ENCODE data around the gene PRDM1. TPM values are rescaled to one million over a fixed set of nuclear protein-coding genes. Genes with fewer than 3 reads are reported as not detected.
A peak's percentile ranks its signal among the peaks of the same experiment; 100 is the strongest.

Gene PRDM1
- total RNA-seq, 1 donor from 2014 or later, result 10.5 TPM

GRCh38 chr6:106134906-106135634 lies 48.9 kb downstream of the PRDM1 start:
- TF ChIP-seq EZH2 (IDR thresholded peaks at IDR 0.05; ENCODE audit: insufficient read depth, low read length) (no peak), CTCF (IDR thresholded peaks at IDR 0.05; ENCODE audit: insufficient read depth, low read depth, low read length) (no peak)
- H2AFZ ChIP-seq (ENCODE audit: low read depth, low read length), result peak overlapping the region; percentile 35

GRCh38 chr6:106135911-106136571 lies 49.9 kb downstream of the PRDM1 start:
- no peak overlapping the region for H3K4me3 ChIP-seq (ENCODE audit: insufficient read depth, low read depth, low read length)
- no peak overlapping the region for H3K4me3 Mint-ChIP-seq (ENCODE audit: unreplicated experiment)

More at GRCh38 chr6:106134906-106135634, 48.9 kb downstream of the PRDM1 start:
- H3K4me2 ChIP-seq (ENCODE audit: low read length), result peak overlapping the region; percentile 60
- H3K4me3 Mint-ChIP-seq (ENCODE audit: unreplicated experiment), result no peak overlapping the region
- no peak overlapping the region for H3K4me3 ChIP-seq (ENCODE audit: insufficient read depth, low read depth, low read length)
- H3K27me3 Mint-ChIP-seq (ENCODE audit: low read depth, unreplicated experiment), result no peaks in the 10 kb centered on the region
- H3K79me2 ChIP-seq (ENCODE audit: insufficient read depth, low read length), result no peaks in the 10 kb centered on the region
- no peaks in the 10 kb centered on the region for H3K9me3 ChIP-seq (ENCODE audit: insufficient read depth, low read depth, low read length)
- H3K27me3 ChIP-seq (ENCODE audit: insufficient read depth, low read length), result no peaks in the 10 kb centered on the region
- no peak overlapping the region for H3K27ac ChIP-seq (ENCODE audit: low read depth, low read length)
- peaks cover 3% of the 10 kb centered on the region for H3K9me3 Mint-ChIP-seq (ENCODE audit: unreplicated experiment)
- H3K4me1 Mint-ChIP-seq (ENCODE audit: low read depth, unreplicated experiment), result peaks cover 6% of the 10 kb centered on the region
- peaks cover 11% of the 10 kb centered on the region for H3K4me1 ChIP-seq (ENCODE audit: insufficient read depth, low read length)
- DNase-seq (ENCODE audit: low read depth), result peak; percentile 46
- H3K36me3 Mint-ChIP-seq (ENCODE audit: low read depth, unreplicated experiment), result peaks cover 1% of the 10 kb centered on the region
- H3K9ac ChIP-seq (ENCODE audit: low read length), result no peak overlapping the region
- no peaks in the 10 kb centered on the region for H4K20me1 ChIP-seq (ENCODE audit: insufficient read depth, low read length)
- no peak for FAIRE-seq
- H3K27ac Mint-ChIP-seq (ENCODE audit: unreplicated experiment), result no peak overlapping the region
- H3K36me3 ChIP-seq (ENCODE audit: insufficient read depth, low read length), result no peaks in the 10 kb centered on the region

More at GRCh38 chr6:106135911-106136571, 49.9 kb downstream of the PRDM1 start:
- Histone ChIP-seq H3K9me3 (ENCODE audit: insufficient read depth, low read depth, low read length) (no peaks in the 10 kb centered on the region), H3K27ac (ENCODE audit: low read depth, low read length) (no peak overlapping the region), H4K20me1 (ENCODE audit: insufficient read depth, low read length) (no peaks in the 10 kb centered on the region), H3K79me2 (ENCODE audit: insufficient read depth, low read length) (no peaks in the 10 kb centered on the region), H3K4me2 (ENCODE audit: low read length) (no peak overlapping the region), H3K9ac (ENCODE audit: low read length) (no peak overlapping the region), H3K36me3 (ENCODE audit: insufficient read depth, low read length) (no peaks in the 10 kb centered on the region), H3K4me1 (ENCODE audit: insufficient read depth, low read length) (peaks cover 9% of the 10 kb centered on the region), H3K27me3 (ENCODE audit: insufficient read depth, low read length) (no peaks in the 10 kb centered on the region), H2AFZ (ENCODE audit: low read depth, low read length) (no peak overlapping the region)
- Mint-ChIP-seq H3K4me1 (ENCODE audit: low read depth, unreplicated experiment) (peaks cover 4% of the 10 kb centered on the region), H3K36me3 (ENCODE audit: low read depth, unreplicated experiment) (peaks cover 1% of the 10 kb centered on the region), H3K9me3 (ENCODE audit: unreplicated experiment) (peaks cover 3% of the 10 kb centered on the region), H3K27me3 (ENCODE audit: low read depth, unreplicated experiment) (no peaks in the 10 kb centered on the region), H3K27ac (ENCODE audit: unreplicated experiment) (no peak overlapping the region)
- no peak for FAIRE-seq
- no peak for TF ChIP-seq EZH2 (IDR thresholded peaks at IDR 0.05; ENCODE audit: insufficient read depth, low read length)
- no peak for TF ChIP-seq CTCF (IDR thresholded peaks at IDR 0.05; ENCODE audit: insufficient read depth, low read depth, low read length)
- no peak for DNase-seq (ENCODE audit: low read depth)
